ENCODE results near the gene ANKS1B.
"Not testable (repeated sequence)": the region's sequence is repeated elsewhere in the genome, so short reads cannot be mapped to it uniquely, and the experiment has no call there.

Gene ANKS1B

GRCh38 chr12:99253068-99253467 is 731.7 kb downstream of the ANKS1B start:
- no peak for DNase-seq (ENCODE audit: low spot score)
- in situ Hi-C loops (cut with MboI; ENCODE audit: low sequenced_read_pairs, unreplicated experiment) = no loop called here
- peak; percentile 4 for TF ChIP-seq CTCF (IDR thresholded peaks at IDR 0.05; ENCODE audit: borderline replicate concordance, control extremely low read depth, extremely low read depth, insufficient read depth, missing control alignments)

GRCh38 chr12:99250091-99250490 is 734.6 kb downstream of the ANKS1B start:
- in situ Hi-C loops (cut with MboI; ENCODE audit: low sequenced_read_pairs, unreplicated experiment) = no loop called here
- TF ChIP-seq CTCF (IDR thresholded peaks at IDR 0.05; ENCODE audit: borderline replicate concordance, control extremely low read depth, extremely low read depth, insufficient read depth, missing control alignments) = no peak
- no peak for DNase-seq (ENCODE audit: low spot score)

GRCh38 chr12:99249543-99249942 is 735.2 kb downstream of the ANKS1B start:
- in situ Hi-C loops (cut with MboI; ENCODE audit: low sequenced_read_pairs, unreplicated experiment) = no loop called here
- no peak for DNase-seq (ENCODE audit: low spot score)
- no peak for TF ChIP-seq CTCF (IDR thresholded peaks at IDR 0.05; ENCODE audit: borderline replicate concordance, control extremely low read depth, extremely low read depth, insufficient read depth, missing control alignments)

- not testable (repeated sequence) for DNase-seq (ENCODE audit: low spot score)
These were observed 746.7 kb downstream of the ANKS1B start for GRCh38 chr12:99237907-99238538.

GRCh38 chr12:99235381-99235780 is 749.4 kb downstream of the ANKS1B start:
- DNase-seq (ENCODE audit: low spot score) = no peak
- no peak for TF ChIP-seq CTCF (IDR thresholded peaks at IDR 0.05; ENCODE audit: borderline replicate concordance, control extremely low read depth, extremely low read depth, insufficient read depth, missing control alignments)
- in situ Hi-C loops (cut with MboI; ENCODE audit: low sequenced_read_pairs, unreplicated experiment) = no loop called here

More at GRCh38 chr12:99237907-99238538, 746.7 kb downstream of the ANKS1B start:
- in situ Hi-C loops (cut with MboI; ENCODE audit: low sequenced_read_pairs, unreplicated experiment) = not testable (repeated sequence)

- no peak for TF ChIP-seq CTCF (IDR thresholded peaks at IDR 0.05; ENCODE audit: borderline replicate concordance, control extremely low read depth, extremely low read depth, insufficient read depth, missing control alignments)
- in situ Hi-C loops (cut with MboI; ENCODE audit: low sequenced_read_pairs, unreplicated experiment) = no loop called here
These were observed 750.0 kb downstream of the ANKS1B start for GRCh38 chr12:99234702-99235101.

GRCh38 chr12:99232324-99232723 is 752.4 kb downstream of the ANKS1B start:
- DNase-seq (ENCODE audit: low spot score) = no peak
- in situ Hi-C loops (cut with MboI; ENCODE audit: low sequenced_read_pairs, unreplicated experiment) = no loop called here
- TF ChIP-seq CTCF (IDR thresholded peaks at IDR 0.05; ENCODE audit: borderline replicate concordance, control extremely low read depth, extremely low read depth, insufficient read depth, missing control alignments) = no peak

More at GRCh38 chr12:99234702-99235101, 750.0 kb downstream of the ANKS1B start:
- DNase-seq (ENCODE audit: low spot score) = no peak

Data from GM13976 (cell line).